GM12878 (cell line): ENCODE results near the gene STEAP3. TPM values are rescaled to one million over a fixed set of nuclear protein-coding genes. Genes with fewer than 3 reads are reported as not detected.

ENCODE experiments used
- ATAC-seq: fragments of 200-7000 bp; cut with Tn5 transposase; 3 replicates; pipeline ENCODE4 v1.9.1; 2020; ENCODE audit warnings: mild to moderate bottlenecking, moderate library complexity
- BruUV-seq: library from RNA; stranded (reverse); fragments of 400-500 nt; replicated peaks from 2 replicates; lab custom pipeline; 2021; lab: Mats Ljungman, UMichigan
- CTCF ChIA-PET: fragments of 300-600 bp; sonication (Branson Sonifier 250); formaldehyde crosslinking; extraction: SDS; loops from one replicate; lab custom pipeline; 2021; ENCODE audit warnings: inconsistent platforms; lab: Yijun Ruan, JAX
- POLR2A ChIA-PET: fragments of 350-600 bp; formaldehyde crosslinking; extraction: SDS; loops from one replicate; lab custom pipeline; 2021; ENCODE audit warnings: inconsistent platforms; lab: Charles Lee
- RAD21 ChIA-PET: fragments of 300-600 bp; sonication (Branson Sonifier 250); formaldehyde crosslinking; loops from one replicate; lab custom pipeline; 2023; ENCODE audit warnings: antibody characterized with exemption; ENCODE audit not compliant: unreplicated experiment; lab: Charles Lee
- SMC1A ChIA-PET: fragments of 300-600 bp; sonication (Branson Sonifier 250); formaldehyde crosslinking; loops from one replicate; lab custom pipeline; 2023; ENCODE audit not compliant: unreplicated experiment, uncharacterized antibody; lab: Charles Lee
- DNase-seq: peaks from one replicate; pipeline ENCODE4 v3.0.0-alpha.2; 2011; ENCODE audit warnings: low read depth, low spot score
- FAIRE-seq: peaks from 3 replicates; lab custom pipeline; 2011; peaks lifted over from hg19 to GRCh38; lab: Jason Lieb, UNC
- H2AFZ ChIP-seq: 2 replicates; pipeline ENCODE4 v1.6.0; 2011; ENCODE audit warnings: low read depth, low read length, control low read depth; ENCODE audit not compliant: control insufficient read depth
- H3K27ac ChIP-seq: 2 replicates; pipeline ENCODE4 v1.5.1; 2011; ENCODE audit warnings: control low read depth; ENCODE audit not compliant: control insufficient read depth, insufficient read depth
- H3K27me3 ChIP-seq, 2 experiments: replicated peaks in 1 of 2; 2 replicates each; pipeline versions ENCODE4 v1.6.0 to v1.6.1; 2011; ENCODE audit warnings: low read length in 1 of 2; ENCODE audit not compliant: control insufficient read depth in 2 of 2, insufficient read depth in 2 of 2
- H3K36me3 ChIP-seq, 2 experiments: 2 replicates each; pipeline ENCODE4 v1.5.1; 2011; ENCODE audit warnings: low read length in 1 of 2; ENCODE audit not compliant: control insufficient read depth in 2 of 2, insufficient read depth in 2 of 2
- H3K4me1 ChIP-seq: 2 replicates; pipeline ENCODE4 v1.6.1; 2011; ENCODE audit warnings: mild to moderate bottlenecking, low read length, moderate library complexity, mixed read lengths; ENCODE audit not compliant: control insufficient read depth, insufficient read depth
- H3K4me2 ChIP-seq: 2 replicates; pipeline ENCODE4 v1.6.0; 2011; ENCODE audit warnings: control low read depth; ENCODE audit not compliant: control insufficient read depth, insufficient read depth
- H3K4me3 ChIP-seq: fragments of 200-600 bp; sonication (generic); 2 replicates; pipeline ENCODE4 v1.5.1; 2016
- H3K79me2 ChIP-seq: 2 replicates; pipeline ENCODE4 v1.6.0; 2011; ENCODE audit warnings: low read length; ENCODE audit not compliant: control insufficient read depth, insufficient read depth
- H3K9ac ChIP-seq: 2 replicates; pipeline ENCODE4 v1.8.0; 2011; ENCODE audit warnings: low read length, control low read depth, mixed read lengths; ENCODE audit not compliant: control insufficient read depth, insufficient read depth
- H3K9me3 ChIP-seq: replicated peaks from 3 replicates; pipeline ENCODE4 v1.5.1; 2011; ENCODE audit warnings: mild to moderate bottlenecking, low read length; ENCODE audit not compliant: control insufficient read depth, insufficient read depth
- H4K20me1 ChIP-seq: 2 replicates; pipeline ENCODE4 v1.6.0; 2011; ENCODE audit not compliant: control insufficient read depth, insufficient read depth
- E2F4 ChIP-seq: IDR thresholded peaks from 2 replicates; pipeline ENCODE4 v1.6.1; 2012; ENCODE audit warnings: low read depth, low read length, improper control_type of control experiment
- LARP7 ChIP-seq: fragments of 450-650 bp; IDR thresholded peaks from 2 replicates; pipeline ENCODE4 v1.6.1; 2017; ENCODE audit warnings: mild to moderate bottlenecking
- NRF1 ChIP-seq: conservative IDR thresholded peaks from 2 replicates; pipeline ENCODE4 v1.6.1; 2011; ENCODE audit warnings: mild to moderate bottlenecking, low read depth, low read length, improper control_type of control experiment
- RCOR1 ChIP-seq: conservative IDR thresholded peaks from 2 replicates; pipeline ENCODE4 v1.6.1; 2012; ENCODE audit warnings: low read depth, low read length, improper control_type of control experiment
- ZSCAN29 ChIP-seq: fragments of 450-650 bp; IDR thresholded peaks from 2 replicates; pipeline ENCODE4 v1.6.1; 2017; ENCODE audit warnings: mild to moderate bottlenecking, moderate library complexity
- WGBS: methylation state at CpG from one replicate; pipeline ENCODE4 v1.1.6; 2016; ENCODE audit warnings: low lambda C conversion rate; ENCODE audit not compliant: insufficient replicate concordance, insufficient coverage; ENCODE audit errors: missing lambda C conversion rate; 5-methylcytosine and 5-hydroxymethylcytosine counted together
- in situ Hi-C: fragments of 300-500 bp; cut with MboI; formaldehyde crosslinking; loops from 9 replicates; pipeline ENCODE4 v1.14.3; 2018; ENCODE audit warnings: mixed read lengths
- intact Hi-C: fragments of 100-400 bp; cut with micrococcal nuclease; formaldehyde crosslinking; loops from one replicate; pipeline ENCODE4 v1.14.2; 2022; ENCODE audit not compliant: unreplicated experiment
- polyA plus RNA-seq, 11 experiments: library from polyadenylated mRNA; depleted of rRNA in 4 of 11; unstranded in 6 of 11; stranded (reverse) in 5 of 11; fragments of >200 nt; fragmentation: Nextera tagmentation in 4 of 11; fragmentation: Illumina TruSeq in 1 of 11; extraction: Ambion mirVana in 4 of 11; extraction: Trizol in 1 of 11; gene quantifications; 1 replicate in 1 of 11; 2 replicates in 10 of 11; pipeline versions ENCODE4 v1.2.1 to v1.2.3, GENCODE V29; 2011 to 2016; ENCODE audit warnings: inconsistent platforms in 2 of 11, missing spikeins in 2 of 11, low read depth in 1 of 11
- total RNA-seq, 4 experiments: library from RNA; depleted of rRNA in 3 of 4; stranded (reverse); fragments of >200 nt in 3 of 4; fragmentation: Illumina TruSeq in 1 of 4; extraction: Trizol in 1 of 4; gene quantifications; 2 replicates each; pipeline versions ENCODE4 v1.2.1 to v1.2.3, GENCODE V29; 2013 to 2021

STEAP3 gene
- total and polyA plus RNA-seq, 10 of the 15 experiments (the other 5 are each of a cell fraction or from before 2014, with no cell fraction given) = 0.42 to 8.3 (median 4.8) TPM

GRCh38 chr2:119286661-119287060 is 63.0 kb downstream of the STEAP3 start:
- Histone ChIP-seq H3K79me2 (no peaks in the 10 kb centered on the region), H3K4me1 (no peaks in the 10 kb centered on the region), H3K27ac (no peak overlapping the region), H4K20me1 (no peaks in the 10 kb centered on the region), H3K4me3 (no peak overlapping the region), H3K36me3 (no peaks in the 10 kb centered on the region), H3K9ac (no peak overlapping the region), H3K27me3 (no peaks in the 10 kb centered on the region), H3K9me3 (no peaks in the 10 kb centered on the region), H3K4me2 (no peak overlapping the region), H2AFZ (no peak overlapping the region)
- no TSS peak for BruUV-seq
- ChIA-PET POLR2A (no interaction called here), SMC1A (interaction anchor here (1.1 kb wide), 1 partner anchor 100 kb away, joined by 3 read pairs; no protein-coding TSS in a partner anchor), RAD21 (no interaction called here), CTCF (no interaction called here)
- no peak for ATAC-seq
- intact Hi-C loops (no loop called here), in situ Hi-C loops (no loop called here)
- WGBS = 52% methylated on average over 8 of the region's 8 CpGs
- no peak for TF ChIP-seq E2F4
- TF ChIP-seq LARP7 = no peak
- FAIRE-seq = no peak
- DNase-seq = no peak

DNA sequence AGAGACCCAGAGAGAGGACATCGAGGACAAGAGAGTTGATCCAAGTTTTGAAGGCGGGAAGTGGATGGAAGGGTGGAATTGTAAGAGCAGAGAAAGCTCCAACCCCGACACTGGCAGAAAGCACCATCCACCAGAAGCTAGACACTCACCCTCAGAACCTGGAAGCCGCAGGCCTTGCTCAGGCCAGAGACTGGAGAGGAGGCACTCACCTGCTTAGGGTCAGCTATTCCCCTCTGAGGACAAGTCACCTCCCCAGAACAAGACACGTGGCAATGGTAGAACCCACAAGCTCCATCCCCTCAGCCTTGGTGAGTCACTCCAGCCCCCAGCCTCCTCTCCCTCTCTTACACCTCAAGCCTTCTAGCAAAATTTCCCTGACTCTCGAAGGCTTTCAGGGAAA is 64.9 kb downstream of the STEAP3 start:
- DNase-seq (no peak), ATAC-seq (no peak), FAIRE-seq (no peak)
- H3K79me2 ChIP-seq = no peaks in the 10 kb centered on the region
- no peak overlapping the region for H3K9ac ChIP-seq
- H3K4me1 ChIP-seq = no peaks in the 10 kb centered on the region
- no peaks in the 10 kb centered on the region for H3K36me3 ChIP-seq
- intact Hi-C loops (no loop called here), in situ Hi-C loops (no loop called here)
- WGBS = 54% methylated on average over 6 of the region's 6 CpGs
- no peak overlapping the region for H3K4me3 ChIP-seq
- no peaks in the 10 kb centered on the region for H3K27me3 ChIP-seq
- no peak overlapping the region for H2AFZ ChIP-seq
- TF ChIP-seq NRF1 = no peak
- no peak for TF ChIP-seq RCOR1
- TF ChIP-seq ZSCAN29 = no peak
- ChIA-PET SMC1A (no interaction called here), RAD21 (no interaction called here), CTCF (no interaction called here), POLR2A (interaction anchor here (0.5 kb wide), 1 partner anchor 13 kb away, joined by 5 read pairs; no protein-coding TSS in a partner anchor)
- no peak overlapping the region for H3K4me2 ChIP-seq
- BruUV-seq = no TSS peak
- H4K20me1 ChIP-seq = no peaks in the 10 kb centered on the region
- no peaks in the 10 kb centered on the region for H3K9me3 ChIP-seq
- H3K27ac ChIP-seq = no peak overlapping the region
